Liver (tissue), 9 donors: ENCODE measurements around the gene MYBPH. TPM values are rescaled to one million over a fixed set of nuclear protein-coding genes. Genes with fewer than 3 reads are reported as not detected.
A peak's percentile ranks its signal among the peaks of the same experiment; 100 is the strongest.

ENCODE experiments used
- DNase-seq: peaks from one replicate; pipeline ENCODE4 v3.0.0-alpha.2; 2017; ENCODE audit warnings: low spot score
- H3K27ac ChIP-seq, 2 donors: one replicate each; pipeline ENCODE4 v1.7.0; 2013; ENCODE audit warnings: inconsistent platforms in 2 of 2, low read length in 2 of 2, control low read depth in 1 of 2, low read depth in 1 of 2, mild to moderate bottlenecking in 1 of 2
- H3K27me3 ChIP-seq, 4 donors: one replicate each; pipeline versions ENCODE4 v1.6.1 to v1.7.0; 2013; ENCODE audit warnings: low read length in 3 of 4, inconsistent platforms in 1 of 4, mild to moderate bottlenecking in 1 of 4, moderate library complexity in 1 of 4; ENCODE audit not compliant: control insufficient read depth in 4 of 4, insufficient read depth in 4 of 4
- H3K36me3 ChIP-seq, 4 donors: one replicate each; pipeline versions ENCODE4 v1.6.1 to v1.7.0; 2013; ENCODE audit warnings: low read length in 3 of 4, mild to moderate bottlenecking in 3 of 4, low read depth in 1 of 4, moderate library complexity in 1 of 4; ENCODE audit not compliant: control insufficient read depth in 4 of 4, insufficient read depth in 3 of 4
- H3K4me1 ChIP-seq, 4 donors: one replicate each; pipeline versions ENCODE4 v1.6.1 to v1.7.0; 2013; ENCODE audit warnings: low read length in 3 of 4, mild to moderate bottlenecking in 3 of 4, moderate library complexity in 1 of 4; ENCODE audit not compliant: control insufficient read depth in 4 of 4, insufficient read depth in 4 of 4
- H3K4me3 ChIP-seq, 3 donors: one replicate each; pipeline versions ENCODE4 v1.6.1 to v1.7.0; 2013; ENCODE audit warnings: low read length in 3 of 3, control low read depth in 1 of 3, low read depth in 1 of 3, mild to moderate bottlenecking in 1 of 3
- H3K9ac ChIP-seq, 2 donors: one replicate each; pipeline ENCODE4 v1.7.0; 2013; ENCODE audit warnings: low read length in 2 of 2, mild to moderate bottlenecking in 2 of 2, moderate library complexity in 2 of 2, control low read depth in 1 of 2, low read depth in 1 of 2
- H3K9me3 ChIP-seq, 4 donors: one replicate each; pipeline versions ENCODE4 v1.6.1 to v1.7.0; 2013; ENCODE audit warnings: low read length in 3 of 4; ENCODE audit not compliant: control insufficient read depth in 4 of 4
- EGR1 ChIP-seq, 2 donors: IDR thresholded peaks; 2 replicates each; pipeline ENCODE4 v1.6.1; 2016 to 2018; ENCODE audit warnings: antibody characterized with exemption in 2 of 2, low read depth in 2 of 2
- FOXA1 ChIP-seq: IDR thresholded peaks from 2 replicates; pipeline ENCODE4 v1.6.1; 2016; ENCODE audit warnings: antibody characterized with exemption
- FOXA2 ChIP-seq: IDR thresholded peaks from 2 replicates; pipeline ENCODE4 v1.6.1; 2016; ENCODE audit warnings: antibody characterized with exemption
- GABPA ChIP-seq, 2 donors: IDR thresholded peaks in 1 of 2; conservative IDR thresholded peaks in 1 of 2; 2 replicates each; pipeline ENCODE4 v1.6.1; 2016; ENCODE audit warnings: antibody characterized with exemption in 2 of 2, mild to moderate bottlenecking in 1 of 2, moderate library complexity in 1 of 2
- HNF4A ChIP-seq, 2 donors: conservative IDR thresholded peaks; 2 replicates each; pipeline ENCODE4 v1.6.1; 2016; ENCODE audit warnings: antibody characterized with exemption in 2 of 2, mild to moderate bottlenecking in 2 of 2
- HNF4G ChIP-seq: IDR thresholded peaks from 2 replicates; pipeline ENCODE4 v1.6.1; 2016; ENCODE audit warnings: antibody characterized with exemption
- JUND ChIP-seq, 2 donors: IDR thresholded peaks; 2 replicates each; pipeline ENCODE4 v1.6.1; 2016; ENCODE audit warnings: antibody characterized with exemption in 2 of 2
- NR2F2 ChIP-seq: IDR thresholded peaks from 2 replicates; pipeline ENCODE4 v1.6.1; 2016; ENCODE audit warnings: antibody characterized with exemption
- RAD21 ChIP-seq, 2 donors: IDR thresholded peaks; 2 replicates each; pipeline ENCODE4 v1.6.1; 2016; ENCODE audit warnings: antibody characterized with exemption in 2 of 2, mild to moderate bottlenecking in 2 of 2
- RXRA ChIP-seq, 2 donors: IDR thresholded peaks; 2 replicates each; pipeline ENCODE4 v1.6.1; 2017 to 2018; ENCODE audit warnings: antibody characterized with exemption in 2 of 2, mild to moderate bottlenecking in 1 of 2
- SP1 ChIP-seq: IDR thresholded peaks from 2 replicates; pipeline ENCODE4 v1.6.1; 2018; ENCODE audit warnings: antibody characterized with exemption, mild to moderate bottlenecking
- TAF1 ChIP-seq: conservative IDR thresholded peaks from 2 replicates; pipeline ENCODE4 v1.6.1; 2016; ENCODE audit warnings: antibody characterized with exemption, mild to moderate bottlenecking
- YY1 ChIP-seq: IDR thresholded peaks from 2 replicates; pipeline ENCODE4 v1.6.1; 2016; ENCODE audit warnings: antibody characterized with exemption, mild to moderate bottlenecking
- WGBS: extraction: QIAGEN DNeasy Blood & Tissue Kit; methylation state at CpG from one replicate; pipeline ENCODE4 v1.1.7; 2013; 5-methylcytosine and 5-hydroxymethylcytosine counted together
- polyA plus RNA-seq, 2 donors: library from polyadenylated mRNA; stranded (reverse) in 1 of 2; unstranded in 1 of 2; fragments of 200-250 nt in 1 of 2; fragments of >200 nt in 1 of 2; fragmentation: Nextera tagmentation in 1 of 2; extraction: Ambion mirVana in 1 of 2; gene quantifications; one replicate each; pipeline versions ENCODE4 v1.2.1 to v1.2.3, GENCODE V29; 2013 to 2015
- total RNA-seq, 2 donors: library from RNA; depleted of rRNA; stranded (reverse); fragments of >200 nt; gene quantifications; one replicate each; pipeline ENCODE4 v1.2.3, GENCODE V29; 2014
- TF ChIP-seq, protein P1 (sequence below): IDR thresholded peaks from 2 replicates; pipeline ENCODE4 v1.6.1; 2016; ENCODE audit warnings: antibody characterized with exemption, mild to moderate bottlenecking
- TF ChIP-seq, protein P2 (sequence below): IDR thresholded peaks from 2 replicates; pipeline ENCODE4 v1.6.1; 2016; ENCODE audit warnings: antibody characterized with exemption
- TF ChIP-seq, protein P3 (sequence below): IDR thresholded peaks from 2 replicates; pipeline ENCODE4 v1.6.1; 2016; ENCODE audit warnings: antibody characterized with exemption
- TF ChIP-seq, protein P4 (sequence below): IDR thresholded peaks from 2 replicates; pipeline ENCODE4 v1.6.1; 2016; ENCODE audit warnings: antibody characterized with exemption
- TF ChIP-seq, protein P5 (sequence below): fragments of 150-350 bp; IDR thresholded peaks from 2 replicates; pipeline ENCODE4 v1.5.1; 2017; ENCODE audit warnings: improper control_type of control experiment, low read depth, low read length; ENCODE audit not compliant: missing input control
- donor health status: healthy.
- donor health status: healthy.
- donor health status: healthy.
- donor health status: healthy.
- donor health status: healthy.

Gene MYBPH
- total and polyA plus RNA-seq, 4 donors, result 0.09 TPM; not detected in 3

DNA sequence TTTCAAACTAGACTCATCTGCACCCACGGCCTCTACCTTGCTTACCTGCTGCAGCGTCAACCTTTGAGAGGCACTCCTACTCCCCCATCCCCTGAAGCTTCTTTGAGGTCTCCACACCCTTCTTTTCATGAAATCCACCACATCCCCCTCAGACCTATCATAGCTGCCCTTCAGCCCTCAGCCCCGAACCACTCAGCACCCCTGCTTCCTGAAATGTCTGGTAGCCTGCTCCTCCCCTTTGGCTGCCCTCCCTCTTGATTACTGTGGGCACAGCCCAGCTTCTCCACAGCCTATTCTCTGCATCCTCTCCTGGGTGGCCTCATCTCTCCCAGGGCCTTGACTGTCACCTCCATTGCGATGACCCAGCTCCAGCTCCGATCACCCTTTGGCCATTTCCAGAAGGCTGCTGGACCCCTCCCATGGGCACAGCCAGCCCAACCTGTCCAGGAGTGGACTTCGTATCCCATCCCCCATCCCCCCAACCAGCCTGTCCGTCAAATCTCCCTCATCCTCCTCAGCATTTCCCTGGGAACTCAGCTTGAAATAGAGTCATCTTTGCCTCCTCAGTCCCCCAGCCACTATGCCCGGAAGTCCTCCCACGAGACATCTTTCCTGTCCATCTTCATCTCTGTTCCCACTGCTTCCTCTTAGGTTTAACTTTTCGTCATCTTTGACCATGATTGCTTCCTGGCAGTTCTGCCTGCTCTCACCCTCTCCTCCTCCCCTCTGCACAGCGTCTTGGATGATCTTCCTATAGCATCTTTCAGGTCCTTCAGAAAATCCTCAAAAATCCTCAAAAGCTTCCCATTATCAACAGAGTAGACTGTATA lies 54.2 kb downstream of the MYBPH start:
- H3K27me3 ChIP-seq, result peaks cover 0 to 4% (median 1%) of the 10 kb centered on the region in 4 donors
- no peak overlapping the region for H3K27ac ChIP-seq
- H3K9me3 ChIP-seq, result no peaks in the 10 kb centered on the region
- H3K4me1 ChIP-seq, result peaks cover 0 to 14% (median 0%) of the 10 kb centered on the region in 4 donors
- WGBS, result 67% methylated on average over 11 of the region's 11 CpGs
- H3K9ac ChIP-seq, result no peak overlapping the region
- no peaks in the 10 kb centered on the region for H3K36me3 ChIP-seq
- DNase-seq, result peak; percentile 6
- no peak for TF ChIP-seq FOXA2
- TF ChIP-seq NR2F2, result no peak
- TF ChIP-seq HNF4G, result no peak
- no peak for TF ChIP-seq RXRA (IDR thresholded peaks at IDR 0.05)
- TF ChIP-seq EGR1 (IDR thresholded peaks at IDR 0.05; ENCODE audit: low read depth in 2 of 2), result no peak
- TF ChIP-seq, protein P1, sequence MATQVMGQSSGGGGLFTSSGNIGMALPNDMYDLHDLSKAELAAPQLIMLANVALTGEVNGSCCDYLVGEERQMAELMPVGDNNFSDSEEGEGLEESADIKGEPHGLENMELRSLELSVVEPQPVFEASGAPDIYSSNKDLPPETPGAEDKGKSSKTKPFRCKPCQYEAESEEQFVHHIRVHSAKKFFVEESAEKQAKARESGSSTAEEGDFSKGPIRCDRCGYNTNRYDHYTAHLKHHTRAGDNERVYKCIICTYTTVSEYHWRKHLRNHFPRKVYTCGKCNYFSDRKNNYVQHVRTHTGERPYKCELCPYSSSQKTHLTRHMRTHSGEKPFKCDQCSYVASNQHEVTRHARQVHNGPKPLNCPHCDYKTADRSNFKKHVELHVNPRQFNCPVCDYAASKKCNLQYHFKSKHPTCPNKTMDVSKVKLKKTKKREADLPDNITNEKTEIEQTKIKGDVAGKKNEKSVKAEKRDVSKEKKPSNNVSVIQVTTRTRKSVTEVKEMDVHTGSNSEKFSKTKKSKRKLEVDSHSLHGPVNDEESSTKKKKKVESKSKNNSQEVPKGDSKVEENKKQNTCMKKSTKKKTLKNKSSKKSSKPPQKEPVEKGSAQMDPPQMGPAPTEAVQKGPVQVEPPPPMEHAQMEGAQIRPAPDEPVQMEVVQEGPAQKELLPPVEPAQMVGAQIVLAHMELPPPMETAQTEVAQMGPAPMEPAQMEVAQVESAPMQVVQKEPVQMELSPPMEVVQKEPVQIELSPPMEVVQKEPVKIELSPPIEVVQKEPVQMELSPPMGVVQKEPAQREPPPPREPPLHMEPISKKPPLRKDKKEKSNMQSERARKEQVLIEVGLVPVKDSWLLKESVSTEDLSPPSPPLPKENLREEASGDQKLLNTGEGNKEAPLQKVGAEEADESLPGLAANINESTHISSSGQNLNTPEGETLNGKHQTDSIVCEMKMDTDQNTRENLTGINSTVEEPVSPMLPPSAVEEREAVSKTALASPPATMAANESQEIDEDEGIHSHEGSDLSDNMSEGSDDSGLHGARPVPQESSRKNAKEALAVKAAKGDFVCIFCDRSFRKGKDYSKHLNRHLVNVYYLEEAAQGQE, result no peak
- no peak for TF ChIP-seq HNF4A (conservative IDR thresholded peaks at IDR 0.05)
- TF ChIP-seq FOXA1, result no peak
- TF ChIP-seq GABPA (IDR thresholded peaks at IDR 0.05 in 1 of 2, conservative IDR thresholded peaks at IDR 0.05 in 1 of 2), result no peak
- TF ChIP-seq, protein P2, sequence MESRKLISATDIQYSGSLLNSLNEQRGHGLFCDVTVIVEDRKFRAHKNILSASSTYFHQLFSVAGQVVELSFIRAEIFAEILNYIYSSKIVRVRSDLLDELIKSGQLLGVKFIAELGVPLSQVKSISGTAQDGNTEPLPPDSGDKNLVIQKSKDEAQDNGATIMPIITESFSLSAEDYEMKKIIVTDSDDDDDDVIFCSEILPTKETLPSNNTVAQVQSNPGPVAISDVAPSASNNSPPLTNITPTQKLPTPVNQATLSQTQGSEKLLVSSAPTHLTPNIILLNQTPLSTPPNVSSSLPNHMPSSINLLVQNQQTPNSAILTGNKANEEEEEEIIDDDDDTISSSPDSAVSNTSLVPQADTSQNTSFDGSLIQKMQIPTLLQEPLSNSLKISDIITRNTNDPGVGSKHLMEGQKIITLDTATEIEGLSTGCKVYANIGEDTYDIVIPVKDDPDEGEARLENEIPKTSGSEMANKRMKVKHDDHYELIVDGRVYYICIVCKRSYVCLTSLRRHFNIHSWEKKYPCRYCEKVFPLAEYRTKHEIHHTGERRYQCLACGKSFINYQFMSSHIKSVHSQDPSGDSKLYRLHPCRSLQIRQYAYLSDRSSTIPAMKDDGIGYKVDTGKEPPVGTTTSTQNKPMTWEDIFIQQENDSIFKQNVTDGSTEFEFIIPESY, result no peak
- no peak for TF ChIP-seq TAF1
- TF ChIP-seq, protein P3, sequence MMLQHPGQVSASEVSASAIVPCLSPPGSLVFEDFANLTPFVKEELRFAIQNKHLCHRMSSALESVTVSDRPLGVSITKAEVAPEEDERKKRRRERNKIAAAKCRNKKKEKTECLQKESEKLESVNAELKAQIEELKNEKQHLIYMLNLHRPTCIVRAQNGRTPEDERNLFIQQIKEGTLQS, result no peak
- no peak for TF ChIP-seq RAD21 (IDR thresholded peaks at IDR 0.05)
- TF ChIP-seq JUND (IDR thresholded peaks at IDR 0.05), result no peak
- TF ChIP-seq SP1, result no peak
- no peak for TF ChIP-seq YY1
- TF ChIP-seq, protein P4, sequence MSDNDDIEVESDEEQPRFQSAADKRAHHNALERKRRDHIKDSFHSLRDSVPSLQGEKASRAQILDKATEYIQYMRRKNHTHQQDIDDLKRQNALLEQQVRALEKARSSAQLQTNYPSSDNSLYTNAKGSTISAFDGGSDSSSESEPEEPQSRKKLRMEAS, result no peak
- TF ChIP-seq, protein P5, sequence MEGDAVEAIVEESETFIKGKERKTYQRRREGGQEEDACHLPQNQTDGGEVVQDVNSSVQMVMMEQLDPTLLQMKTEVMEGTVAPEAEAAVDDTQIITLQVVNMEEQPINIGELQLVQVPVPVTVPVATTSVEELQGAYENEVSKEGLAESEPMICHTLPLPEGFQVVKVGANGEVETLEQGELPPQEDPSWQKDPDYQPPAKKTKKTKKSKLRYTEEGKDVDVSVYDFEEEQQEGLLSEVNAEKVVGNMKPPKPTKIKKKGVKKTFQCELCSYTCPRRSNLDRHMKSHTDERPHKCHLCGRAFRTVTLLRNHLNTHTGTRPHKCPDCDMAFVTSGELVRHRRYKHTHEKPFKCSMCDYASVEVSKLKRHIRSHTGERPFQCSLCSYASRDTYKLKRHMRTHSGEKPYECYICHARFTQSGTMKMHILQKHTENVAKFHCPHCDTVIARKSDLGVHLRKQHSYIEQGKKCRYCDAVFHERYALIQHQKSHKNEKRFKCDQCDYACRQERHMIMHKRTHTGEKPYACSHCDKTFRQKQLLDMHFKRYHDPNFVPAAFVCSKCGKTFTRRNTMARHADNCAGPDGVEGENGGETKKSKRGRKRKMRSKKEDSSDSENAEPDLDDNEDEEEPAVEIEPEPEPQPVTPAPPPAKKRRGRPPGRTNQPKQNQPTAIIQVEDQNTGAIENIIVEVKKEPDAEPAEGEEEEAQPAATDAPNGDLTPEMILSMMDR, result no peak
- no peak overlapping the region for H3K4me3 ChIP-seq
